GM21423 (cell line): ENCODE data around the gene QPRT.
A peak's percentile ranks its signal among the peaks of the same experiment; 100 is the strongest.
"Not testable (repeated sequence)": the region's sequence is repeated elsewhere in the genome, so short reads cannot be mapped to it uniquely, and the experiment has no call there.

Source experiments
- ATAC-seq: cut with Tn5 transposase; IDR thresholded peaks from one replicate; pipeline ENCODE4 v1.9.1; 2021; ENCODE audit warnings: mild to moderate bottlenecking, moderate library complexity; ENCODE audit not compliant: unreplicated experiment

QPRT gene

GRCh38 chr16:29689490-29690351 lies 10.7 kb downstream of the QPRT start:
- not testable (repeated sequence) for ATAC-seq

GRCh38 chr16:29692606-29693005 lies 13.6 kb downstream of the QPRT start:
- ATAC-seq: not testable (repeated sequence)

DNA sequence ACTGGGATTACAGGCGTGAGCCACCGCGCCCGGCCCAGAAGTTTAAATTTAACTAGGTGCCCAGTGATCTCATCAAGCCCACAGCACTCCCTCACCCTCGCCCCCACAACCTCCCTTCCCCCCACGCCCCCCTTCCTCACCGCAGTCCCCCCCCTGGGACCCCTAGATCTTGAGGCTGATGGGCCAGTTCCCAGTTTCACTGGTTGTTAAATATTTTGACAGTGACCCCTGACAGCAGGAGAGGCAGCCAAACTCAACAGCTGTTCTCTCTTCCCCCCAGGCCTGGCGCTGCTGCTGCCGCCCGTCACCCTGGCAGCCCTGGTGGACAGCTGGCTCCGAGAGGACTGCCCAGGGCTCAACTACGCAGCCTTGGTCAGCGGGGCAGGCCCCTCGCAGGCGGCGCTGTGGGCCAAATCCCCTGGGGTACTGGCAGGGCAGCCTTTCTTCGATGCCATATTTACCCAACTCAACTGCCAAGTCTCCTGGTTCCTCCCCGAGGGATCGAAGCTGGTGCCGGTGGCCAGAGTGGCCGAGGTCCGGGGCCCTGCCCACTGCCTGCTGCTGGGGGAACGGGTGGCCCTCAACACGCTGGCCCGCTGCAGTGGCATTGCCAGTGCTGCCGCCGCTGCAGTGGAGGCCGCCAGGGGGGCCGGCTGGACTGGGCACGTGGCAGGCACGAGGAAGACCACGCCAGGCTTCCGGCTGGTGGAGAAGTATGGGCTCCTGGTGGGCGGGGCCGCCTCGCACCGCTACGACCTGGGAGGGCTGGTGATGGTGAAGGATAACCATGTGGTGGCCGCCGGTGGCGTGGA lies 15.6 kb downstream of the QPRT start:
- no peak for ATAC-seq

- not testable (repeated sequence) for ATAC-seq
Measured at GRCh38 chr16:29695675-29696074, 16.7 kb downstream of the QPRT start.

DNA sequence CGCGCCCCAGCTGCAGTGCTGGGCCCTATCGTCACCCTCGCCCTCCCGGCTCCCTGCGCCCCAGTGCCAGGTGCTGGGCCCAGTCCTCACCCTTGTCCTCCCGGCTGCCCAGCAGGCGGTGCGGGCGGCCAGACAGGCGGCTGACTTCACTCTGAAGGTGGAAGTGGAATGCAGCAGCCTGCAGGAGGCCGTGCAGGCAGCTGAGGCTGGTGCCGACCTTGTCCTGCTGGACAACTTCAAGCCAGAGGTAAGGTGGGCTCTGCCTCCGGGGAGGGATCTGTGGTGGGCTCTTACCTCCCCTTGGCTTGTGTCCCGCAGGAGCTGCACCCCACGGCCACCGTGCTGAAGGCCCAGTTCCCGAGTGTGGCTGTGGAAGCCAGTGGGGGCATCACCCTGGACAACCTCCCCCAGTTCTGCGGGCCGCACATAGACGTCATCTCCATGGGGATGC lies 17.9 kb downstream of the QPRT start:
- no peak for ATAC-seq

DNA sequence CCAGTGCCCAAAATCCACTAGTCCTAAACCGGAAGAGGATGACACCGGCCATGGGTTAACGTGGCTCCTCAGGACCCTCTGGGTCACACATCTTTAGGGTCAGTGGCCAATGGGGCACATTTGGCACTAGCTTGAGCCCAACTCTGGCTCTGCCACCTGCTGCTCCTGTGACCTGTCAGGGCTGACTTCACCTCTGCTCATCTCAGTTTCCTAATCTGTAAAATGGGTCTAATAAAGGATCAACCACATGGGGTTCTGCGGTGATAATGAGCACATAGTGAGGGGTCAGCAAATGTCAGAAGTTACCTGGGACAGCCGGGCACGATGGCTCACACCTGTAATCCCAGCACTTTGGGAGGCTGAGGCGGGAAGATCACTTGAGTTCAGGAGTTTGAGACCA lies 18.4 kb downstream of the QPRT start:
- ATAC-seq: no peak

DNA sequence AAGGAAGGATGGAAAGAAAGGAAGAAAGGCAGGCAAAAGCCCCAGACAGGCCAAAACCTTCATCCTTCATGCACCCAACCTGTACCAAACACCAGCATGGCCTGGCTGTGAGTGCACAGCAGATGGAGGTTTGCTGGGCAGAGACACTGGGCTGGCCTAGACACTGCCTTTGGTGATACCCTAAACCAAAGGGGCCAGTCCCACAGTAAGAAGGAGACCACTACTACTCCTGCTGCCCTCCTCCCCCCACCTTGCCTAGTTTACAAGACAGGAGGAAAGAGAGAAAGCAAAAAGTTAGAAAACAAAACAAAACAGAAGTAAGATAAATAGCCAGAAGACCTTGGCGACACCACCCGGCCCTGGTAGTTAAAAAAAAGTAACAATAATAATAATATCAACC lies 19.1 kb downstream of the QPRT start:
- ATAC-seq: no peak

GRCh38 chr16:29698484-29699323 lies 19.7 kb downstream of the QPRT start:
- ATAC-seq: no peak

DNA sequence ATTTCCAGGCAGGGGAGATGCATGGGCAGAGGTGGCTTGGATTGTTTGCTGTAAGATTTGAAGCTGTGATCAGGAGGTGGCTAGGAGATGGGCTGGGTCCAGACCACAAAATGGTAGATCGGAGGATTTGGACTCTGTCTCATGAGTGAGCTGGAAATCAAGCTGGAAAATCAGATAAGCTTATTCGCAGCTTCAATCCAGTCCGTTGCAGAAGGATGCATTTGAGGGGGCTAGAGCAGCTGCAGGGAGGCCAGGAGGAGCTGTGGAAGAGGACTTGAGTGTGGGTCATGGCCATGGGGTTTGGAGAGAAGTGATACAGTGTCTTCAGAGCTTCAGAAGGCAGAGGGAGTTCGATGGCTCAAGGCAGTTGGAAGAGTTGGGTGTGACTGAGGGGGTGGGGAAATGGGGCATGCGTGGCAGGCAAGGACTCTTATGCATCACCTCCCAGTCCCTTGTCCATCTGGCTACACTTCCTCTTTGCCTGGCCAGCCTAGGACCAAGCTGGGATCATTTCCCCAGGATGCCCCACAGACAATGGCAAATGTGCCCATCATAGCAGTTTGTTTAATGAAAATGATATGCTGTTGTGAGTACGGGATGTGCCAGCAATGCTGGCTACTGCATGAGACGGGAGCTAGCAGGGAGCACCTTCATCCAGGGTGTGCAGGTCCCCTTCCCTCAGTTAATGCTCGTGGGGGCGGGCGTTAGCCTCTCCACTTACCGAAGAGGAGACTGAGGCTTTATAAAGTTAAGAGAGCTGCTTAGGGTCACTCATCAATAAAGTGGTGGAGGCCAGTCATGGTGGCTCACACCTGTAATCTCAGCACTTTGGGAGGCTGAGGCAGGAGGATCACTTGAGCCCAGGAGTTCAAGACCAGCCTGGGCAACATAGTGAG lies 20.6 kb downstream of the QPRT start:
- ATAC-seq: no peak

GRCh38 chr16:29700253-29700987 lies 21.4 kb downstream of the QPRT start:
- ATAC-seq: no peak

DNA sequence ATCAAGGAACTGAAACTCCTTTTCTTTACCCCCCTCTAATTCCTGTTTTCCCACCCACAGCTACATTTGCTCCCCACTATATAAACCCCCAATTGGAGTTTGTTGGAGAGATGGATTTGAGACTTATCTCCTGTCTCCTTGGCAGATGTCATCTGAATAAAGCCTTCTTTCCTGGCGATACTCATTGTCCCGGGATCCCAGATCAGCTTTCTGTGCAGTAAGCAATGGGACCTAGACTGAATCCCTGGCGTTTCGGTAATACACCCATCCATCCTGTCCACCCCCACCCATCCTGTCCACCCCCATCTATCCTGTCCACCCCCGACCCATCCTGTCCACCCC lies 22.2 kb downstream of the QPRT start:
- ATAC-seq: no peak

- ATAC-seq: peak; percentile 34
Measured at GRCh38 chr16:29702269-29702668, 23.3 kb downstream of the QPRT start.

DNA sequence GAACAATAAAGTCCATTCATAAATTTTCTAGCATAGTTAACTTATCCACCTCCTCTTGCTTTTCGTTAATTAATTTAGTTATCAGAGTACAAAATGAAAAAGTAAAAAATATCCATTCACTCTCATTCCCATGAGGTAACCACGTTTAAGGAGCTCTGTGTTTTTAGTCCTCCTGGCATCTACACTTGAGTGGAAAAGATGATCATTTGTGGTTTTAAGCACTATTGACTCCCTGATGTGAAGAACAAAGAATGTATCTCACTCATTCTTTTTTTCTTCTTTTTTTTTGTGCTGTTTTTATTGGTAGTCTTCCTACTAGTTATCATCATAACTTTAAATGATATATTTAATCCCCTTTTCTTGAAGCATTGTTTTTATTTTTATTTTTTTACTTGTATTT lies 26.1 kb downstream of the QPRT start:
- ATAC-seq: no peak

GRCh38 chr16:29707160-29707559 lies 28.2 kb downstream of the QPRT start:
- ATAC-seq: not testable (repeated sequence)

- no peak for ATAC-seq
Measured at GRCh38 chr16:29708917-29709600, 30.1 kb downstream of the QPRT start.

DNA sequence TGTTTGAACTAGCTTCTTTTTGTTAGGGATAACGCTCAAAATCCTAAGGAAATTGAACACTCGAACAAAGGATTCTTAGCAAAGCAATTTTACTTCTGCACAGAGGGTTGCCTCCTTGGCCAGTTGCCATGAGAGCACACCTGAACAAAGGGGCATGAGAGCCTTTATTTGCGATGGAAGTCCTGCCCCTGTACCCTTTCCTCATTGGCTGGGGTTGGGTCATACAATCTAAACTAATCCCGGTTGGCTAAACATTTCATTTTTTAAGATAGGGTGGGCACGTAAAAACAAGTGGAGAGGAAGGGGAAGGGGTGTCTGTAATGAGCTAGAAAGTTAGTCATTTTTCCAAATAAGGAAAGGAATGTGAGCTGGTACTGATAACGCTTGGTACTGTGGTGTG lies 30.7 kb downstream of the QPRT start:
- not testable (repeated sequence) for ATAC-seq

DNA sequence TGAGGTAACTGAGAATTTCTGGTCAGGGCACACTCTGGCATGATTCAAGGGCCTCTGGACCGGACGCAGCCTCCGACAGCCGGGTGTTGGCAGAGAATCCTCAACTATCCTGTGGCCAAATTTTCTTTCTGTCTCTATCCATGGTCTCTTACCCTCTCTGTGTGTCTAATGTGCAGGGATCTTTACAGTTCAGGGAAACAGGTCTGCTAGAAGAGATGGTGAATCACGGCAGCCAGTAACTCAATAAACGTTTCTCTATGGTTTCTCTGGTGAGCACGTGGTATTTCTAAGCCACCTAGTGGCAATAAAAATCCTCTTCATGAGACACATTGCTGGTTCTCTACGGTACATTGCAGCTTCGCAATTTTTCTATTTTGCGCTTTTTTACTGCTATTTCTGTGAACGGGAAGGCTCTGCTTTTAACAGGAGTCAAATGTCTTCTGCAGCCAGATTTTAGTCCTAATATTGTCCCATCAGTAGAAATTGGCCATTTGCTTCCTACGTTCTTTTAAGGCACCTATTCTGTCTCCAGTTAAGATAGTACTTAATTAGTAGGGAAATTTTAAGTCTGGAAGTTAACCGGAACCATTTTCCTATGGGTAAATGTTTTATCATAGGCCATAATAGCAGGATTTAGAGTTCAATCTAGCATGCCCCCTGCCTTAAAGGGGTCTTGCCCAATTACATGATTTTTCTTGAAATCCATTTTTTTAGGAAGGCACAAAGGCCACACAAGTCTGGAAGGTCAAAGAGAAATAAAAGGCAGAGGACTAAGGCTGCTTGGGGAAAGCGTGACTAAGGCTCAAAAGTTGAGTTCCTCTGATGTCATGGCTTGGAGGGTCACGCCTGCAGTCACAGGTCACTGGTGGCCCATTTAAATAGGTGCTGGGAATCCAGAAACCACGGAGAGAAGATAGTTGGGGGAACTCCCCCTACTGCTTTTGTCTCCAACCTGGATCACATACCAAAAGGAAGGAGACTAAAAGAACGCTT lies 31.5 kb downstream of the QPRT start:
- ATAC-seq: no peak

GRCh38 chr16:29712809-29713208 lies 33.8 kb downstream of the QPRT start:
- no peak for ATAC-seq
